SHP77 (cell line): ENCODE measurements around the gene NKPD1.

Experiments
- DNase-seq, 2 experiments: peaks; one replicate each; lab custom pipeline; 2025; lab: John Stamatoyannopoulos, UW

Gene NKPD1

DNA sequence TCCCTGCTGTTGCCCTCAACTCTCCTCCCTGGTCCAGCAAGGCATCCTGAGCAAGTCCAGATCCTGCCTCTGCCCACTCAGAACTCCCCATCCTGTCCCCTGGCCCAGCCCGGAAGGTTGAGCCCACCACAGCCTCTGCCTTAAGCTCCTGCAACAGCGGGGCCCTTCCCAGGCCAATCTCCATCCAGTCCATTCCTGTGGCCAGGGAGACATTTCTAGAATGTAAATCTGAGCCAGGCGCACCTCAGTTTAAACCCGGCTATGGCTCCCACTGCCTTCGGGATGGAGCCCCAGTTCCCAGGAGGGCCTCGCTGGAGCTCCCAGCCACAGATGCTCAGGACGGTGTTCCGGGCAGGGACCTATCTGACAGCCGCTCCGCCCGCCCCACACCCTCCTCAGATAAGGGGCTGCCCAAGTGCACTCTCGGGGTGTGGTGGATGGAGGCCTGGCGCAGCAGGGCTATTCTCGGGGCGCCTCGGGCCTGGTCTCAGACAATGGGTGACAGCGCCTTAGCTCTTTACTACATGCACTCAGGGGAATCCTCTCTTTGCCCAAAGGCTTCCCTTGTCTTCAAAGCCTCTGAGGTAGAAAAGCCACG, 11.9 kb upstream of the NKPD1 start:
- DNase-seq: no peak

DNA sequence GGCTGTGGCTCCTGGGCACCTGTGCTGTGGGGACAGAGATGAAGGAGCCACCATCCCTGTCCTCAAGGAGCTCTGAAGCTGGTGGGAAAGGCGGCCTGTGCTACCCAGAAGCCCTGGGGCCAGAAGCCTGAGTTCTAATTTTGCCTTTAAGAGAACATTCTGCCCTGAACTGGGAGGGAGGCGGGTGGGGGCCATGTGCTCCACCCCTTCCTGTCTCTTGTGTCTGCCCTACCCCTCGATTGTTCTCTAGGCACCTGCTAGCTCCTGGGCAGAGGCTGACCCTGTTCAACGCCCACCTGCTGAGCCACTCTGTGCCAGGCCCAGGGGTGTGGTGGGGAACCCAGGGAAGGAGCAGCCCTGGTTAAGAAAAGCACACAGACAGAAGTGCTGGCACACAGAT, 11.4 kb upstream of the NKPD1 start:
- no peak for DNase-seq

DNA sequence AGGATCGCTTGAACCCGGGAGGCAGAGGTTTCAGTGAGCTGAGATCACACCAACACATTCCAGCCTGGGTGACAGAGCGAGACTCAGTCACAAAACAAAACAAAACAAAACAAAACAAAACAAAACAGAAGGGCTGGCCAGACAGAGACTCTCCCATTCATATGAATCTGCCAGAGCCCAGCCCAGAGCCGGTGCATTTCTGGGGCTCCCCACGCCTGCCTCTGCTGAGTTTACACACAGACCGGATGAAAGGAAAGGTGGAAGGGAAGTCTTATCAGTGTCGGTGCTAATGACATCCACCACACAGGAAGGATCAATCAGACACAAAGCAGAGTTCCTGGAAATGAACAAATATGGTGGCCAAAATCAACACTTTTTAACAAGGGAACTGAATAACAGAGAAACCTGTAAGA, 10.4 kb upstream of the NKPD1 start:
- DNase-seq: no peak

DNA sequence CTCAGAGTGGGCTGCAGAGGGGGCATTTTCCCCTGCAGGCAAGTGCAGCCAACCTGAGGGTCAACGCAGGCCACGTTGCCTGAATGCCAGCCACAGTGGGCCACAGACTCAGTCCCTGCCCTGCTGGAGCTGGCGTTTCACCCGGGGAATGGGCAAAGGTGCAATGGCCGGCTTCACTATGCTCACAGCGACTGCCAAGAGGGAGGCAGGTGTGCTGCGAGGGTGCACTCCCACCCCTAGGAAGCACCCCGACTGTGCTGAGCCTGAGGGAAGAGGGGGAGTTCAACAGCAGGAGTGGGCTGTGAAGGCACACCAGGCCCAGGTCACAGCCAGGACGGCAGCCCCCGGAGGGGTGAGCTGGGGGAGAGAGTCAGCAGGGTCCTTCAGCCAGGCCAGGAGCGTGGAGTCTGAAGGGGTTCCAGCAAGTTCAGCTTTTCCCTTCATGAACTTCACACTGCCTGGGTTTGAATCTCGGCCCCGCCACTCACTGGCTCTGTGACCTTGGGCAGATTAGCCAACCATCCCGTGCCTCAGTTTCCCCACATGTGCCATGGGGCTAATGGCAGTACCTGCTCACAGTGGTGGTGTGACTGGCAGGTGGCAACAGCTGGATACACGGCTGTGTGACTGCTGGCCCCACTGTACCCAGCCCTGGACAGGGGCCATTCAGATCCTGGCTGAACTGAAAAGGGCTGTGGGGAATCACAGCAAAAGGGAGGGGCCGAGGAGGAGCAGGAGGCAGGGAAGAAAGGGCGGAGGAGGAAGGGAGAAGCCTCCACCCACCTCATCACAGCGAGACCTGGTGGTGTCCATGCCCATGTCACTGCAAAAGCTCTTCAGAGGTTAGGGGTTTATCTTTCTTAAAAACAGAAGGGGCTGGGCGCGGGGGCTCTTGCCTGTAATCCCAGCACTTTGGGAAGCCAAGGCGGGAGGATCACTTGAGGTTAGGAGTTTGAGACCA, 9.6 kb upstream of the NKPD1 start:
- DNase-seq: no peak

DNA sequence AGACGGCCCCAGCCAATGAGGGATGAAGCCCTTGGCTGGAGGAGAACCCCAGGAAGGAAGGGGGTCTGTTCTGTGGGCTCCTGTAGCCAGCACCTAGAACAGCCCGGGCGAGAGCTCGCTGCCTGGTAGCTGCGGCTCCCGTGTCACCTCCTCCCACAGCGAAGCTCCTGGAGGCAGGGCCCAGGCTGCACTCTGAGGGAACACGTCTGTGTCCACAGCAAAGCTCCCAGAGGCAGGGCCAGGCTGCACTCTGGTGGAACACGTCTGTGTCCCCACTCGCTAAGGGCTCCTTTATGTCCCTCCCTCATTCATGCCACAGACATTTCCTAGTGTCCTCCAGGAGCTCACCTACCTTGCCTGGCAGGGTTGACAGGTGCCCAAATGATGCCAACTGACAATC, 8.8 kb upstream of the NKPD1 start:
- no peak for DNase-seq

DNA sequence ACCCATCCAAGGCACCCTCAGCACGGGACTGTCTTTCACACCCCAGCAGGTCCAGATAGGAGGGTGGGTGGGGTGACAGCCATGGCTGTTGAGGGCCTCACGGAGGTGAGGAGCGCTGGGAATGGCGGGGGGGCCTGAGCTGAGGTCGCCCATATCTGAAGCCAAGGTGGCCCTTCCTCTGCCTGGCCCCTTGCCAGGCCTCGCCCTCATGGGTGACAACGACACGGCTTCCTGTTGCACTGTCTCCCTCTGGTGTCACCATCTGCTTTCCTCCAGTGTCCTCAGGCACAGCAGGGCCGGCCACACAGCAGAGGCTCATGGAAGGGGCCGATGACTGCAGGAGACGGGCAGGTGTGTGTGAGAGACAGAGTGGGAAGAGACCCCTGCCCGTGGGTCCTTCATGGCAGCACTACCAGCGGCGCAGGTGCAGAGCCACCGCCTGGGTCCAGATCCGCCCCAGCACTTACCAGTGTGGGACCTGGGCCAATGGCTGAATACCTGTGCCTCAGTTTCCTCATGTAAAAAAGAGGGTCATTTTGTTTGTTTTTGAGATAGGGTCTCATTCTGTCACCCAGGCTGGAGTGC, 8.1 kb upstream of the NKPD1 start:
- DNase-seq: peak; percentile 29 to 56

DNA sequence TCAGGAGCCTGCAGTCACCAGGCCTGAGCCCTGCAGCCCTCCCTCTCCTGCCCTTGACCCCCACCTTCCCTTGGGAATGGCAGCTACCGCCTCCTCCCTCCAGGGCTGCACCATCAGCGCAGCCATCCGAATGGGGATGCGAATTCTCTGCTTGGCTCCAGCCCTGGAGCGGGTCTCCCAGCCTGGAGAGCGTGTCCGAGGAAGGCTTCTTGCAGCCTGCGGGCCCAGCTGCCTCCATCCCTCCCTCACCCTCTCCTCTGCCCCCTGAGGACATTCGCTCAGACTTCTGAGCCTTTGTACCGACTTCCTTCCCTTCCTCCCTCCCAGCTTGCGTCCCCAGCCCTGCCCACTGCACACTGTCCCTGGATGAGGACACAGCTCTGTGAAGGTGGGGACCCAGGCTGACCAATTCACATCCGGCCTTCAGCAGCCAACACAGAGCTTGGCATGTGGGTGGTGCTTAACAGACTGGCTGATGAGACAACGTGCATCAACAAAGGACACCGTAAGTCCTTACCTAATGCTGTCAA, 6.0 kb upstream of the NKPD1 start:
- DNase-seq: no peak

DNA sequence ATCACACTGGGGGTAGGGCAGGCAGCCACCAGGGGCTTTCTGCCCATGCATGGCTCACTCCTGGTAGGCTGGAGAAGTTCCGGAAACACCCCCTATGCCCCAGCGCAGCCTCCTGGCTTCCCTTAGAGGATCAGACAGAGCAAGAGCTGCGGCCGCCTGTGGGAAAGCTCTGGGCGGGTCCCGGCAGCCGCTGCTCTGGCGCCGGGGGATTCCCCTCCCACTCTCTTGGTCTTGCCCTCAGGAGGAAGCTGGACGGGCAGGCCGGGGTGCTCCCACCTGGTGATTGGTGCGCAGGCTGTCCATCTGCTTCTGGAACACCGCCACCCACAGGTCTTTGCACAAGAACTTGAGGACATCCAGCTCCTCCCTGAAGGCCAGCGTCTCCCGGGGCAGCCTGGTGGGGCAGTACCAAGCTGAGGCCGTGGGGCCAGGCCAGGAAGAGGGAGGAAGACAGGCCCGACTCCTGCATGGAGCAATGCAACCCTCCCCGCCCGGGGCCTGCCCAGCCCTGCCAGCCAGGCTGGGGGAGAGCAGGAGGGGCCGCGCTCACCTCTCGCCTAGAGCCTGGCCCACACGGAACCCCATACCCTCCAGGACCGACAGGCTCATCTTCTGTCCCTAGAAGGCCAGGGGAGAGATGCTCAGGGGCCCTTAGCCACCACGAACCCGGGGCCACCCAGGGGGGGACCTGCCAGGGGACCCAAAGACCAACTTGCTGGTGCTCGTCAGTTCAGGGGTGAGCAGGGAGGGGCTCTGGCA, 4.0 kb upstream of the NKPD1 start:
- peak; percentile 44 to 66 for DNase-seq

DNA sequence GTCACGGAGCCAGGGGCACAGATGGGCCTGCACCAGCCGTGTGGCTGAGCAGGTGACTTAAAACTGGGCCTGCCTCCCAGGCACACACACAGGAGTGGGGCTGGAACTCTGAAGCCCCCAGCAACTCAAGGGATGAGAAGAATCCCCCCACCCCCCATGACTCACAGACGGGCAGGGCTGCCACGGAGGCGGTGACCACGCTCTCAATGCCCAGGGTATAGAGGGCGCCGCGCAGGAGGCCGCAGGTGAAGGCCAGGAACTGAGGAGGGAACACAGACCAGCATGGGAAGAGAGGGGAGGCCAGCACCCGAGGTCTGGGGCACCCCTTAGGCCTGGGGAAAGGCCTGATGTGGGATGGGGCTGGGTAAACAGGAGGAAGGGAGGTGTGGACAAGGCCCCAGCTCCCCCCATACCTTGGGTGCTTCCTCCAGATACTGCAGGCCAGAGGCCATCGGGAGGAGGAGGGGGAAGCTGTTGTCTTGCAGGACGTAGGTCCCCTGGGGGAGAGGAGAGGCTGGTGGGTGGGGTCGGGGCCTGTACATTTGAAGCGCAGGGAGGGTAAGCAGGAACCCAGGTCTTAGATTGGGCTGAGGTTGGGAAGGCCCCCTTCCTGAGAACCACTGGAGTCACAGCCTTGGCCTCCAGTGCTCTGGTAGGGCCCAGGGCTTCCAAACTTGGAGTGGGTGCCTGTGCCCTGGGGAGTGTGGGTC, 3.1 kb upstream of the NKPD1 start:
- DNase-seq: no peak

DNA sequence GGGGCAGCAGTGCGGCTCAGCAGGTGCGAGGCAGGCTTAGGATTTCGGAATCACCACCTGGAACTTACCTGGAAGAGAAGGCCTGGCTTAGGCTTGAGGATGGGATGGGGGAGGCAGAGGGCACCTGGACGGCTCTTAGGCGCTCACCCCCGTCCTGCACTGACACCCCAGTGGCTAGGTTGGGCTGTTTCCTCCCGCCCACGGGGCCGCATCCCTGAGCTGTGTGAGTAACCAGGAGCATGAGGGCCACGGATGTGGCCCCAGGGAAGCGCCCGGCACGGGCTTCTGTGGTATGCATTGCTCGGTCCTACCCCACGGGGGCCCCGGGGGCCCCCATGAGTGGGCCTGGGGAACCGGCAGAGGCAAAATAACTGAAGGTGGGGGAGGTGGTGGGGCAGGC, 2.4 kb upstream of the NKPD1 start:
- DNase-seq: no peak

DNA sequence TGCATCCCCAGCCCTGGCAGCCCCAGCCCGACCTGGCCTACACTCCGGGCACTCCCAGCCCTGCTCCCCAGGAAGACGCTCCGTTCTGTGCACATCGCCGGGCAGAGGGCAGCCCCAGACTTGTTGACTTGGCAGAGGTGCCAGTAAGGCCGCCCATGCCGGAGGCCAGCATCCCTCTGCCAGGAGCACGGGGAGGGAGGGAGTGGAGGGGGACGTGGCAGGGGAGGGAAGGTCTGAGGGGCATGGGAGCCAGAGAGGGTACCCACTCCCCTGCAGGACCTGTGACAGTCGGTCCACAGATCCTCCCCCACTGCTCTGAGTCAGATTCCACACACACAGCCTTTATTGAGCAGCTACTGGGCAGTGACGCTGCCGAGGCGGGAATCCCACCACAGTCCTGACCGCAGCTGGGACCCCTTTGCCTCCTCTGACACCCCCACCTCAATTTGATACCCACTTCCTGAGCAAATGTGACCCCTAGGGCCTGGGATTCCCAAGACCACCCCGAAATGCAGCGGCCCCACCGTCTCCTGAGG, 1.9 kb upstream of the NKPD1 start:
- no peak for DNase-seq

DNA sequence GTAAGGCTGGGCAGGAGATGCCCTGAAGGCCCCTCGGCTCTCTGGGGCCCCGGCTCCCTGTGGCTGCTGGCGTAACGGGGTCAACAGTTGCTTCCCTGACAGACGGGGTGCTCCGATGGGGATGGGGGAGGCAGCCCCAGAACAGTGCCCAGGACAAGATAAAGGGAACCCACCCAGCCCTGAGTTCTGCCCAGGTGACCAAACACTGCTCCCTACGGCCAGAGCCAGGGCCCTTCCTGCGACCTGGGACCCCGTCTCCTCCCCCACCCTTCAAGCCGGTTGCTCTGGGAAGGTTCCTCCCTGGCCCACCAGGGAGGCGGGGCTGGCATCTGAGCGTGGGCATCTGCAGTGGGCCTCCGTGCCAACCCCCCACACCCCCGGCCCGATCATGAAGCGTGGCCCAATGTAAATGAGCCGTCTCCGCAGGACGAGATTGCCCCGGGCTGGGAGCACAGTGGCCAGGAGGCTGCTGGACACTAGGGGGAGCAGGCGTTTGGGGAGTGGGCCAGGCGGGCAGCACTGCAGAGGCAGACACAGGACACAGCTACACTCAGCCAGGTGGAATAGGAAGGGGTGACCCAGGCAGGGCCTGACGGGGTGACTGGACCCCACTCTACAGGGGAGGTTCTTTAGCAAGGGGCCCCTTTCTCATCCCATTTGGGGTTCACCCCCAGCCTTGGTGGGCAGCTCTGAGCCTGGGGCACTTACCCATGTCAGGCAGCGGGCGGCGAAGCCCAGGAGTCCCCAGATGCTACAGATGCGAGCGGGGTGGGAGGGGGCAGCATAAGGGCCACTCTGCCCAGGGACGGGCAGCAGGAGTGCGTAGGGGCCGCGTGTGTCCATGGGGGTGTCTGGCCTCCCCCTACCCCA, 1.2 kb upstream of the NKPD1 start:
- DNase-seq: peak in 1 of 2 experiments; percentile 45

DNA sequence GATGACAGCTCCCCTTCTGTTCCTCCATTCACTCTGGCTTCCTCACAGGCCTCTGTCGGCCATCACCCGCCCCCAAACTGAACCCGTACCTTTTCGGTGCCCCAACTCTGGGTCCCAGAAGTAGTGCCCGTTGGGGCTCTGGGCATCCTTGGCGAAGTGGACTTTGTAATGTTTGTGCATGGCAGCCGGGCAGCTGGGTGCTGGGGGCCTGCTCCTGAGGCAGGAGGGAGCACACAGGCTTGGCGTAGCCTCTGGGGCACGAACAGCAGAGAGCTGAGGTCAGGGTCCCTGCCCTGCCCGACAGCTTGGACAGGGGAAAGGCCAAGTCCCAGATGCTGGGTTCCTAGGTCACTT, 834 bp downstream of the NKPD1 start:
- no peak for DNase-seq

DNA sequence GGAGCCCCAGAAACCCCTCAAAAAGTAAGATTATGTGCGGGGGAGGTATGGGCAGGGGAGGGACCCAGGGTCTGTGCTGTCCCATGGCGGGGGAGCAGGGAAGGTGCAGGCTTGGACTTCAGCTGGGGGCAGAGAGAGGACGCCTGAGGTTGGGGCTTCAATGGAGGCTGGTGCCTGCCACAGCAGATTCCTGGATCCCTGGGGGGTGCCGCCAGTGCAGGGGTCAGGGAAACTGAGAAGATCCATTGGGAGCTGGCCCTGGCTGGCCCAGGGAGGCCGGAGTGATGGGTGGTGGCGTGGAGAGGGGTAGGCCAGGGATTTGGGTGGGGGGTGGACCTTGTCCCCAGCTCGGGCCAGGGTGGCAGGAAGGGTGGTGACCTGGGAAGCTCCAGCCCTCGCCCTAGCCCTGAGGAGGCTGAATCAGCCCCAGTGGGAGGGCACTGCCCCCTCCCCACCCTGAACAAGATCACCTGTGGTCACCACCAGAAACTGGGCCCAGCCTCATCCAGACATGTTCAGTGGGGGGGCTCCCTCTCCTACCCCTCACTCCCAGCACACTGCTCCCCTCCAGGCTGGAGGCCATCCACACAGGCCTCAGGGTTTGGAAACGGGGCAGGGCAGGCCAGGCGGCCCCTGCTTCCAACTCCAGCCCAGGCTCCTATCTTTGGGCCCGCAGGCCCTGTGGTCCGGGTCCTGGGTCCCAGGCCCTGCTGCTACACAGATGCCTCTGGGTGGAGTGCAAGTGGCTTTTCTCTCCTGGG, 1.4 kb downstream of the NKPD1 start:
- no peak for DNase-seq

DNA sequence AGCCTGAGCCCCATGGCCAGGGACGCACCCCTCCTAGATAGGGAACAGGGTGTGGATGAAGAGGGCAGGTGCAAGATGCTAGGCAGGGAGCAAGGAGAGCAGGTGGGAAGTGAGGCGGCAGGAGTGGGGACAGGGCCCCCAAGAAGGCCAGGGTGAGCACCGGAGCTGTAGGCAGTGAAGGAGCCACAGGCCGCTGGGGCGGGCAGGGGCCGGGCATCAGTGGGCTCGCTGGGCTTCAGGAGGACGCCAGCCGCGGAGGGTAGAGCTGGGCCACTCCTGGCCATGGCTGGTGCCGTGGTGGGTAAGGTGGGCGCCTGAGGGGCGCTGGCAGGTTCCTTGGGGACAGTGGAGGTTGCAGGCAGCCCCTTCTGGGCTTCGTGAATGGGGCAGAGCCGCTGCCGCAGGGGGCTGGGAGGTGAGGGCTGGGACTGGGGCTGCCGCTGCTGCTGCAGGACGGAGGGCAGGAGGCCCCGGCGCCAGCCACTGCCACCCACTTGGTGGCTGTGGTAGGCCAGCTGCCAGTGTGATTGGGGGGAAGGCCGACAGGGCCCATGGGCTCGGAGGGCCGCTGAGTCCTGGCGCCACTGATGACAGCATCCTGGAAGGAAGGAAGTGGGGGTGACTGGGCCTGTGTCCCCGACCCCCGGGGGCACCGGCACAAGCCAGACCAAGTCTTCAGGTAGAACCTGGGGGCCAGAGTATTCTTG, 2.1 kb downstream of the NKPD1 start:
- DNase-seq: no peak

DNA sequence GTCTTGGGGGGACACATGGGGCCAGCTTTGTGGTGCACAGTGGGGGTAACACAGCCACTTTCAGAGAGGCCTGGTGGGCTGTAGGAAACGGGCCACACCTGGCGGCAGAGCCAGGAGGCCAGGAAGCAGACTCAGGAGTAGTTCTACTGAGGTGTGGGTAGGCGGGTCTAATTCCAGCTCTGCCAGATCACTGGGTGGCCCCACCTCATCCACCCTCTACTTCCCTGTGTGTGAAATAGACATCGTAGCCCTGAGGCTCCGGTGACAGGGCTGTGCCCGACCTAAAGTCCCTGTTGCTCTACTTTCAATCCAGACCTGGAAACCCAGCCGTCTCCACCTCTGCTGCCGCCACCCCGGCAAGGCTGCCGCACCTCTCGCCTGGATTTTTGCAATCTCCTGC, 4.0 kb downstream of the NKPD1 start:
- no peak for DNase-seq

DNA sequence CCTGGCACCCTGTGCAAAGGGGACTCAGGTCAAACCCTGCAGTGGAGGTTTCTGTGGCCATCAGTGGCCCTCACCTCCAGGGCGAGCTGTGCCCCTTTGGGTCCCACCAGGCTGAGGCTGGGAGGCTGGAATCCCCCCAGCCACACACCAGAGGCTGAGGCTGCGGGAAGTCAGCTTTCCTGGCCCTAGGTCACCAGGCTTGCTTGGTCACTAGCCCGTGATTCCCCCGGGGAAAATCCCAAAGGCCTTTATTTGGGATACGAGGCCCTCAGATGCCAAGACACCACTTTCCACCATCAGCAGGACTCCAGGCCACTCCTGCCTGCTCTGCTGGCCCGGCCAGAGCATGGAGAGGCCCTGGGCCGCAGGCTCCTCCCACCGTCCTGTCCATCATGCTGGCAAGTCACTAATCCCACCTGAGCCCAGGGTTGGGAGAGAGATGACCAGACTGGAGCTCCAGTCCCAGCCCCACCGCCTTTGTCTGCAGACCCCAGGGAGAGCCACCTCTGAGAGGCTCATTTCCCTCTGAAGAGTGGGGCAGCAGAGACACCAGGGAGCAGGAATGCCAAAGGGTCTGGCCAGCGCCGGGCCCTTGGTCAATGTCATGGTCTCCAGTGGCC, 4.7 kb downstream of the NKPD1 start:
- DNase-seq: no peak

DNA sequence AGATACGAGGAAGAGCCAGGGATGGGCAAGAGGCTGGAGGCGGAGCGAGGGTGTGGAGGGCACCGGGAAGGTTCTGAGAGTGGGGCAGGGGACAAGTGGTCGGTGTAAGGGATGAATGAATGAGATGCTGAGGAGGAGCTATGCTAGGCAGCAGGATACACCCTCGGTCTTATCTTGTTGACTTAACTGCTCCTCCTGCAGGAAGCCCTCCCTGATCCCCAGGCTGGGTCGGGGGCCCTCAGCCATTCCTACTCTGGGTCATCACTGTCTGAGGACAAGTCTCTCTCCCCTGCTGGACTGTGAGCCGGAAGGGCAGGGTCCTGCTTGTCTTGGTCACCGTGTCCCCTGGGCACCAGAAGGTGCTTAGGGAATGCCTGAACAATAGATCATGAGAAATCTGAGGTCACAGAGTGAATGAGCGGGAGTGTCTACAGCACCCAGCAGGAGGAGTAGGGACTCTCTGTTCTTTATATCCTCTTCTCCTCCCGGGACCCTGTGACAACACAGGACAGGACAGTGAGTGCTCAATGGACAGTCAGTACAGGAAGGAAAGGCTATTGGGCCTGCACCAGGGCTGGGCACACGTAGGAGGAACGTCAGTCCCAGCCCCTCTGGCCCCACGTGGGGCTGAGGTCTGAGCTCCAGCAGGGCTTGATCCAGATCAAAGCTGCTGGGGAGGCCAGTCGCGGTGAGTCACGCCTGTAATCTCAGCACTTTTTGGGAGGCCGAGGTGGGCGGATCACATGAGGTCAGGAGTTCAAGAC, 6.5 kb downstream of the NKPD1 start:
- DNase-seq: no peak
